HG02759 (cell line): ENCODE results near the gene PRPH2.

ENCODE experiments used
- ATAC-seq: cut with Tn5 transposase; IDR thresholded peaks from one replicate; pipeline ENCODE4 v1.9.1; 2021; ENCODE audit warnings: mild to moderate bottlenecking, moderate library complexity; ENCODE audit not compliant: unreplicated experiment

Gene PRPH2

GRCh38 chr6:42722497-42722896 is at the start of gene PRPH2:
Gene PRPH2 (minus strand): TSS chr6:42722597. CDS start chr6:42722334, 263 bp downstream.
- no peak for ATAC-seq

GRCh38 chr6:42771741-42772100 is 49.3 kb upstream of the PRPH2 start:
- peak; percentile 30 for ATAC-seq

- ATAC-seq, result no peak
Observed at GRCh38 chr6:42769836-42770235, 47.4 kb upstream of the PRPH2 start.

GRCh38 chr6:42769051-42769450 is 46.7 kb upstream of the PRPH2 start:
- ATAC-seq, result no peak

- no peak for ATAC-seq
Observed at GRCh38 chr6:42766163-42766670, 43.8 kb upstream of the PRPH2 start.

- no peak for ATAC-seq
Observed at GRCh38 chr6:42764911-42765648, 42.7 kb upstream of the PRPH2 start.

GRCh38 chr6:42762950-42763349 is 40.6 kb upstream of the PRPH2 start:
- no peak for ATAC-seq

- no peak for ATAC-seq
Observed at GRCh38 chr6:42762426-42762859, 40.0 kb upstream of the PRPH2 start.

- no peak for ATAC-seq
Observed at GRCh38 chr6:42761287-42762067, 39.1 kb upstream of the PRPH2 start.

GRCh38 chr6:42758756-42759430 is 36.5 kb upstream of the PRPH2 start:
- no peak for ATAC-seq

- ATAC-seq, result no peak
Observed at GRCh38 chr6:42756722-42757121, 34.3 kb upstream of the PRPH2 start.

GRCh38 chr6:42754759-42755158 is 32.4 kb upstream of the PRPH2 start:
- ATAC-seq, result no peak

GRCh38 chr6:42751055-42751454 is 28.7 kb upstream of the PRPH2 start:
- ATAC-seq, result no peak

- ATAC-seq, result no peak
Observed at GRCh38 chr6:42748203-42748898, 26.0 kb upstream of the PRPH2 start.

GRCh38 chr6:42746463-42747391 is 24.3 kb upstream of the PRPH2 start:
- peak; percentile 67 for ATAC-seq

- peak; percentile 75 for ATAC-seq
Observed at GRCh38 chr6:42745640-42746462, 23.5 kb upstream of the PRPH2 start, which contains the start of gene TBCC. Gene TBCC (minus strand): TSS chr6:42746103. CDS start chr6:42746073, 30 bp downstream.

- no peak for ATAC-seq
Observed at GRCh38 chr6:42745083-42745639, 22.8 kb upstream of the PRPH2 start.

GRCh38 chr6:42744351-42744893 is 22.0 kb upstream of the PRPH2 start:
- no peak for ATAC-seq
